Liver (tissue), 3 donors: ENCODE measurements around the gene PEAR1.

Experiments
- EGR1 ChIP-seq, 2 donors: IDR thresholded peaks; 2 replicates each; pipeline ENCODE4 v1.6.1; 2016 to 2018; ENCODE audit warnings: antibody characterized with exemption in 2 of 2, low read depth in 2 of 2
- FOXA1 ChIP-seq: IDR thresholded peaks from 2 replicates; pipeline ENCODE4 v1.6.1; 2016; ENCODE audit warnings: antibody characterized with exemption
- GABPA ChIP-seq, 2 donors: IDR thresholded peaks in 1 of 2; conservative IDR thresholded peaks in 1 of 2; 2 replicates each; pipeline ENCODE4 v1.6.1; 2016; ENCODE audit warnings: antibody characterized with exemption in 2 of 2, mild to moderate bottlenecking in 1 of 2, moderate library complexity in 1 of 2
- JUND ChIP-seq, 2 donors: IDR thresholded peaks; 2 replicates each; pipeline ENCODE4 v1.6.1; 2016; ENCODE audit warnings: antibody characterized with exemption in 2 of 2
- RAD21 ChIP-seq, 2 donors: IDR thresholded peaks; 2 replicates each; pipeline ENCODE4 v1.6.1; 2016; ENCODE audit warnings: antibody characterized with exemption in 2 of 2, mild to moderate bottlenecking in 2 of 2
- SP1 ChIP-seq: IDR thresholded peaks from 2 replicates; pipeline ENCODE4 v1.6.1; 2018; ENCODE audit warnings: antibody characterized with exemption, mild to moderate bottlenecking
- TAF1 ChIP-seq: conservative IDR thresholded peaks from 2 replicates; pipeline ENCODE4 v1.6.1; 2016; ENCODE audit warnings: antibody characterized with exemption, mild to moderate bottlenecking
- YY1 ChIP-seq: IDR thresholded peaks from 2 replicates; pipeline ENCODE4 v1.6.1; 2016; ENCODE audit warnings: antibody characterized with exemption, mild to moderate bottlenecking
- TF ChIP-seq, protein P1 (sequence below): fragments of 150-350 bp; IDR thresholded peaks from 2 replicates; pipeline ENCODE4 v1.5.1; 2017; ENCODE audit warnings: improper control_type of control experiment, low read depth, low read length; ENCODE audit not compliant: missing input control
- TF ChIP-seq, protein P2 (sequence below): IDR thresholded peaks from 2 replicates; pipeline ENCODE4 v1.6.1; 2016; ENCODE audit warnings: antibody characterized with exemption, mild to moderate bottlenecking
- TF ChIP-seq, protein P3 (sequence below): IDR thresholded peaks from 2 replicates; pipeline ENCODE4 v1.6.1; 2016; ENCODE audit warnings: antibody characterized with exemption
- TF ChIP-seq, protein P4 (sequence below): IDR thresholded peaks from 2 replicates; pipeline ENCODE4 v1.6.1; 2016; ENCODE audit warnings: antibody characterized with exemption
- TF ChIP-seq, protein P5 (sequence below): IDR thresholded peaks from 2 replicates; pipeline ENCODE4 v1.6.1; 2016; ENCODE audit warnings: antibody characterized with exemption
- donor health status: healthy.
- donor health status: healthy.

DNA sequence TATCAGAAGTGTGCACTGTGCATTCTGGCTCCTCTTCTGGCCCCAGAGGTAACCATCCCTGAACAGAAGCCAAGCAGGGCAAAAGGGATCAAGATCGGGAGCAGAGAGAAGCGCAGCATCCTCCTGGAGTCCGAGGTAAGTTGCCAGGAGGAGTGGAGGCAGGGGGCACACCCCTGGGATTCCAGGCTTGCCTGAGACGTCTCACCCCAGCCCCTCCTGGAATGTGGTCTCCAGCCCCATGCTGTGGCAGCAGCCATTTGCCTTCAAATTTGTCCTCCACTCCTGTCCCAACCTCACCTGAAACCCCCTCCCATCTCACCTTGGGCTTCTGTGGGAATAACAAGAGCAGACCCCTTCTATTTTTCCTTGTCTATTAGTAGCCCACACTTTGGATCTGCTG, 37.0 kb downstream of the PEAR1 start:
- TF ChIP-seq, protein P1, sequence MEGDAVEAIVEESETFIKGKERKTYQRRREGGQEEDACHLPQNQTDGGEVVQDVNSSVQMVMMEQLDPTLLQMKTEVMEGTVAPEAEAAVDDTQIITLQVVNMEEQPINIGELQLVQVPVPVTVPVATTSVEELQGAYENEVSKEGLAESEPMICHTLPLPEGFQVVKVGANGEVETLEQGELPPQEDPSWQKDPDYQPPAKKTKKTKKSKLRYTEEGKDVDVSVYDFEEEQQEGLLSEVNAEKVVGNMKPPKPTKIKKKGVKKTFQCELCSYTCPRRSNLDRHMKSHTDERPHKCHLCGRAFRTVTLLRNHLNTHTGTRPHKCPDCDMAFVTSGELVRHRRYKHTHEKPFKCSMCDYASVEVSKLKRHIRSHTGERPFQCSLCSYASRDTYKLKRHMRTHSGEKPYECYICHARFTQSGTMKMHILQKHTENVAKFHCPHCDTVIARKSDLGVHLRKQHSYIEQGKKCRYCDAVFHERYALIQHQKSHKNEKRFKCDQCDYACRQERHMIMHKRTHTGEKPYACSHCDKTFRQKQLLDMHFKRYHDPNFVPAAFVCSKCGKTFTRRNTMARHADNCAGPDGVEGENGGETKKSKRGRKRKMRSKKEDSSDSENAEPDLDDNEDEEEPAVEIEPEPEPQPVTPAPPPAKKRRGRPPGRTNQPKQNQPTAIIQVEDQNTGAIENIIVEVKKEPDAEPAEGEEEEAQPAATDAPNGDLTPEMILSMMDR: no peak
- TF ChIP-seq RAD21 (IDR thresholded peaks at IDR 0.05) (no peak), YY1 (no peak), TAF1 (no peak), GABPA (IDR thresholded peaks at IDR 0.05 in 1 of 2, conservative IDR thresholded peaks at IDR 0.05 in 1 of 2) (no peak), JUND (IDR thresholded peaks at IDR 0.05) (no peak), EGR1 (IDR thresholded peaks at IDR 0.05; ENCODE audit: low read depth in 2 of 2) (no peak), SP1 (no peak), FOXA1 (no peak)
- TF ChIP-seq, protein P2, sequence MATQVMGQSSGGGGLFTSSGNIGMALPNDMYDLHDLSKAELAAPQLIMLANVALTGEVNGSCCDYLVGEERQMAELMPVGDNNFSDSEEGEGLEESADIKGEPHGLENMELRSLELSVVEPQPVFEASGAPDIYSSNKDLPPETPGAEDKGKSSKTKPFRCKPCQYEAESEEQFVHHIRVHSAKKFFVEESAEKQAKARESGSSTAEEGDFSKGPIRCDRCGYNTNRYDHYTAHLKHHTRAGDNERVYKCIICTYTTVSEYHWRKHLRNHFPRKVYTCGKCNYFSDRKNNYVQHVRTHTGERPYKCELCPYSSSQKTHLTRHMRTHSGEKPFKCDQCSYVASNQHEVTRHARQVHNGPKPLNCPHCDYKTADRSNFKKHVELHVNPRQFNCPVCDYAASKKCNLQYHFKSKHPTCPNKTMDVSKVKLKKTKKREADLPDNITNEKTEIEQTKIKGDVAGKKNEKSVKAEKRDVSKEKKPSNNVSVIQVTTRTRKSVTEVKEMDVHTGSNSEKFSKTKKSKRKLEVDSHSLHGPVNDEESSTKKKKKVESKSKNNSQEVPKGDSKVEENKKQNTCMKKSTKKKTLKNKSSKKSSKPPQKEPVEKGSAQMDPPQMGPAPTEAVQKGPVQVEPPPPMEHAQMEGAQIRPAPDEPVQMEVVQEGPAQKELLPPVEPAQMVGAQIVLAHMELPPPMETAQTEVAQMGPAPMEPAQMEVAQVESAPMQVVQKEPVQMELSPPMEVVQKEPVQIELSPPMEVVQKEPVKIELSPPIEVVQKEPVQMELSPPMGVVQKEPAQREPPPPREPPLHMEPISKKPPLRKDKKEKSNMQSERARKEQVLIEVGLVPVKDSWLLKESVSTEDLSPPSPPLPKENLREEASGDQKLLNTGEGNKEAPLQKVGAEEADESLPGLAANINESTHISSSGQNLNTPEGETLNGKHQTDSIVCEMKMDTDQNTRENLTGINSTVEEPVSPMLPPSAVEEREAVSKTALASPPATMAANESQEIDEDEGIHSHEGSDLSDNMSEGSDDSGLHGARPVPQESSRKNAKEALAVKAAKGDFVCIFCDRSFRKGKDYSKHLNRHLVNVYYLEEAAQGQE: no peak
- TF ChIP-seq, protein P3, sequence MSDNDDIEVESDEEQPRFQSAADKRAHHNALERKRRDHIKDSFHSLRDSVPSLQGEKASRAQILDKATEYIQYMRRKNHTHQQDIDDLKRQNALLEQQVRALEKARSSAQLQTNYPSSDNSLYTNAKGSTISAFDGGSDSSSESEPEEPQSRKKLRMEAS: no peak
- TF ChIP-seq, protein P4, sequence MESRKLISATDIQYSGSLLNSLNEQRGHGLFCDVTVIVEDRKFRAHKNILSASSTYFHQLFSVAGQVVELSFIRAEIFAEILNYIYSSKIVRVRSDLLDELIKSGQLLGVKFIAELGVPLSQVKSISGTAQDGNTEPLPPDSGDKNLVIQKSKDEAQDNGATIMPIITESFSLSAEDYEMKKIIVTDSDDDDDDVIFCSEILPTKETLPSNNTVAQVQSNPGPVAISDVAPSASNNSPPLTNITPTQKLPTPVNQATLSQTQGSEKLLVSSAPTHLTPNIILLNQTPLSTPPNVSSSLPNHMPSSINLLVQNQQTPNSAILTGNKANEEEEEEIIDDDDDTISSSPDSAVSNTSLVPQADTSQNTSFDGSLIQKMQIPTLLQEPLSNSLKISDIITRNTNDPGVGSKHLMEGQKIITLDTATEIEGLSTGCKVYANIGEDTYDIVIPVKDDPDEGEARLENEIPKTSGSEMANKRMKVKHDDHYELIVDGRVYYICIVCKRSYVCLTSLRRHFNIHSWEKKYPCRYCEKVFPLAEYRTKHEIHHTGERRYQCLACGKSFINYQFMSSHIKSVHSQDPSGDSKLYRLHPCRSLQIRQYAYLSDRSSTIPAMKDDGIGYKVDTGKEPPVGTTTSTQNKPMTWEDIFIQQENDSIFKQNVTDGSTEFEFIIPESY: no peak
- TF ChIP-seq, protein P5, sequence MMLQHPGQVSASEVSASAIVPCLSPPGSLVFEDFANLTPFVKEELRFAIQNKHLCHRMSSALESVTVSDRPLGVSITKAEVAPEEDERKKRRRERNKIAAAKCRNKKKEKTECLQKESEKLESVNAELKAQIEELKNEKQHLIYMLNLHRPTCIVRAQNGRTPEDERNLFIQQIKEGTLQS: no peak
